NCI-H1105 (cell line): Measurements from ENCODE around the gene UBE2I.
"Not testable (repeated sequence)": the region's sequence is repeated elsewhere in the genome, so short reads cannot be mapped to it uniquely, and the experiment has no call there.

Source experiments
- DNase-seq: peaks from one replicate; lab custom pipeline; 2025; lab: John Stamatoyannopoulos, UW

UBE2I gene

DNA sequence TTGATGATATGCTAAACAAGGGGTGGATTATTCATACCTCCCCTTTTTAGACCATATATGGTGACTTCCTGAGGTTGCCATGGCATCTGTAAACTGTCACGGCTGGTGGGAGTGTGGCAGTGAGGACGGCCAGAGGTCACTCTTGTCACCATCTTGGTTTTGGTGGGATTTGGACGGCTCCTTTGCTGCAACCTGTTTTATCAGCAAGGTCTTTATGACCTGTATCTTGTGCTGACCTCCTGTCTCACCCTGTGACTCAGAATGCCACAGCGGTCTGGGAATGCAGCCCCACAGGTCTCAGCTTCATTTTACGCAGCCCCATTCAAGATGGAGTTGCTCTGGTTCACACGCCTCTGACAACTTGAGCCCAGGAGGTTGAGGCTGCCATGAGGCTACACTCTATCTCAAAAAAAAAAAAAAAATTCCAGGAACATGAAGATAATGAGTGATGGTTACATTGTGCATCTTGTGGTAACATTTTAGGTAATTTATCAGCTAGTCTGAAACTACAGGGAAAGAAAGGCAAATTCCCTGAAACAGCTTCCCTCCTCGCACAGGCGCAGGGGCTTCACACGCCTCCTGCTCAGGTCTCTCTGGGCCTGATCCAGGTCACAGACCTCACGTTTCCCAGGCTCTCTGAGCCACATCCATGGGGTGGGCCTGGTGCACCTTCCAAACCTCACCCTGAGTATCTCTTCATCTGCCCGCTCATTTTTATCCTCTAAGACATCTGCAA is 15.3 kb upstream of the UBE2I start:
- no peak for DNase-seq

DNA sequence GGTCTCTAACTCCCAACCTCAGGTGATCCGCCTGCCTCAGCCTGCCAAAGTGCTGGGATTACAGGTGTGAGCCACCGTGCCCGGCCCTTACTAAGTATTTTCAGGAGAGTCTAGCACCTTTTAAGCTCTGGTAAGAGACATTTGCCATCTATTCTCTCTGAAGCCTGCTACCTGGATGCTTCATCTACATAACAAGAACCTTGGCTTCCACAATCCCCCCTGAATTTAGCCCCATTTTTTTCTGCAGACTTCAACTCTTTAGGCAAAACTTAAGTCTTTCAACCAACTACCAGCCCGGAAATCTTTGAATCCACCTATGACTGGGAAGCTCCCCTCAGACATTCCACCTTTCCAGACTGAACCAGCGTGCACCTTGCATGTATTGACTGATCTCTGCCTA is 14.0 kb upstream of the UBE2I start:
- no peak for DNase-seq

DNA sequence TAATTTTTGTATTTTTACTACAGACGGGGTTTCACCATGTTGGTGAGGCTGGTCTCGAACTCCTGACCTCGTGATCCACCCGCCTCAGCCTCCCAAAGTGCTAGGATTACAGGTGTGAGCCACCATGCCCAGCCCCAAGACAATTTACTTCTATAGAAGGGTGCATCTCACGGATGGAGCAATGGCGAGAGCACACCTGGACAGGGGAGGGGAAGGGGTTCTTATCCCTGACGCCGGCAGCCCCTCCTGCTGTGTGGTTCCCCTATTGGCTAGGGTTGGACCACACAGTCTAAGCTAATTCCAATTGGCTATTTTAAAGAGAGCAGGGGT is 12.8 kb upstream of the UBE2I start:
- not testable (repeated sequence) for DNase-seq

DNA sequence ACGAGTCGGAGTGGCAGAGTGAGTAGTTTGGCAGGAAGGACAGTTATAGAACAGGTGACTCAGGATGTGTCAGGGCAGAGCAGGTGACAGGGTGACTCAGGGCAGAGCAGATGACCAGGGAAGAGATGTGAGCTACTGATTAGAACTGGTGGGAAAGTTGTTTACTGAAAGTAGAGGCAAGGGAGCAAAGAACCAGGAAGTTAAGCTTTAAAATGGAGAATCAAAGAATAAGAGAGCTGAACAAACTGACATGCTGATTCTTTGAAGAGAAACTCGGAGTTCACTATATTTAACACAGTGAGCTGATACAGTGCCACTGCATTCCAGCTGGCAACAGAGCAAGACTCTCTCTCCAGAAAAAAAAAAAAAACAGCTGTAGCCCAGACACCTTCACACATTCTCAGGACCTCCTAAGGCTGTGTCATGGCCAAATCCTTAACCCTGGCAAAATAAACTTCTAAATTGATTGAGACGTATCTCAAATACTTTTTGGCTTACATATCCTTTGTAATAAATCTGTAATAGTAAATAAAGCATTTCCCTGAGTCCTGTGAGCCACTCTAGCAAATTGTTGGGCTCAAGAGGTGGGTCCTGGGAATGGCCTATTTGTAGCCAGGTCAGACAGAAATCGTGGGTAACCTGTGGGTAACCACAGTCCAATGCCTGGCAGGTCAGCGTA is 12.3 kb upstream of the UBE2I start:
- no peak for DNase-seq

DNA sequence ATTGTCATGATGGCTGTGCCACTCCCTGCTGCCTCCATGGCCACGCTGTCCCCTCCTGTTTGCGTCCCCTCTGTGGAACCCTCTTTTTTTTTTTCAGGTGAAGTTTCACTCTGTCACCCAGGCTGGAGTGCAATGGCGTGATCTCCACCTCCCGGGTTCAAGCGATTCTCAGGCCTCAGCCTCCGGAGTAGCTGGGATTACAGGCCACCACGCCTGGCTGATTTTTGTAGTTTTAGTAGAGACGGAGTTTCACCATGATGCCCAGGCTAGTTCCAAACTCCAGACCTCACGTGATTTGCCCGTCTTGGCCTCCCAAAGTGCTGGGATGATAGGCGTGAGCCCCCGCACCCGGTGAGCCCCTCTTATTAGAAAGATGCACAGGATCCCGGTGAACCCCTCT is 11.0 kb upstream of the UBE2I start:
- DNase-seq: no peak

DNA sequence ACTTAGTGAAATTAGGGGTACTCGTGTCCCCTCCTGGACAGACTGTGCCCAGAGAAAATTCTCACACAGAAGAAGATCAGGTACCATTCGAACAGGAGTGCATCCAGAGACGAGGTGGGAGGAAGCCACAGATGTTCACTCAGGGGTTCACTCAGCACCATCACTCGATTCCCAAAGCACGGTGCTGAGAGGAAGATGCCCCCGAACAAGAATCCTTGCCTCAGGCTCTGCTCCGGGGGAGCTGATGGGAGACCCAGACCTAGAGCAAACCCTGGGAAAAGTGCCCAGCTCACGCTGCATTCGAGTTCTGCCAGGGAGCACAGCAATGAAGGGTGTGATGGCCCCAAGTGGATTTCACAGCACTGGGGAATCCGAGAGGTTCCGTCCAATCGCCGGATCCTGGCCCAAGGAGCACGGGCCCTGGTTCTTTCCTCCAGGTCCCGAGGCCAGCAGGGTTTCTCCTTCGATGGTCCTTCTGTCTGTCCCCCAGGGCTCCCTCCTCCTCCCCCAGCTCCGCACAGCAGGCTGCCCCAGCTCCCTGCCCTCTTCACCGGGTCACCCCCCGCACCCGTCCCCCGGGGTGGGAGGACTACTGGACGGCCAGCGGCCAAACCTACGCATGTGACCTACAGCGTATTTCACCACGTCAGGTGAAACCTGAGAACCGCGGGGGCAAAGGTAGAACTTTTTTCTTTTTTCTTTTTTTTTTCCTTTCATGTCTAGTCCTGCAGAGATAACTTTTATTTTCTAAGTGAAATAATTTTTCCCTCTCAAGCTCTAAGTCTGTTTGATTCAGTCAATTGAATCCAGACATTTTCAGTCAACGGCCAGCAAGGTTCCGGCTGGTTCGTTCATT is 10.2 kb upstream of the UBE2I start:
- no peak for DNase-seq

DNA sequence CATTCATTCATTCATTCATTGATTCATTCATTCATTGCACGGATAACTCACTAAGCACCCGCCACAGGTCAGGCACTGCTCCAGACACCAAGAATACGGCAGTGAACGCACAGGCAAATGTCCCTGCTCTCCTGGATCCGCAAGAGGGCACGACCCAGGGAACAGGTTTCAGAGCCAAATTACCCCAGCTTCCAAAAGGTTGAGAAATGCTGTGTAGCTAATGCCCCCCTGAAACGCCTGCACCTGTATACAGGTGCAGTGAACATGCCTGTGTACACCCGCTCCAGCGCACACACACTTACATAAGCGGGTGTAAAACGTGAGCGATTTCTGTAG is 9.6 kb upstream of the UBE2I start:
- DNase-seq: no peak

DNA sequence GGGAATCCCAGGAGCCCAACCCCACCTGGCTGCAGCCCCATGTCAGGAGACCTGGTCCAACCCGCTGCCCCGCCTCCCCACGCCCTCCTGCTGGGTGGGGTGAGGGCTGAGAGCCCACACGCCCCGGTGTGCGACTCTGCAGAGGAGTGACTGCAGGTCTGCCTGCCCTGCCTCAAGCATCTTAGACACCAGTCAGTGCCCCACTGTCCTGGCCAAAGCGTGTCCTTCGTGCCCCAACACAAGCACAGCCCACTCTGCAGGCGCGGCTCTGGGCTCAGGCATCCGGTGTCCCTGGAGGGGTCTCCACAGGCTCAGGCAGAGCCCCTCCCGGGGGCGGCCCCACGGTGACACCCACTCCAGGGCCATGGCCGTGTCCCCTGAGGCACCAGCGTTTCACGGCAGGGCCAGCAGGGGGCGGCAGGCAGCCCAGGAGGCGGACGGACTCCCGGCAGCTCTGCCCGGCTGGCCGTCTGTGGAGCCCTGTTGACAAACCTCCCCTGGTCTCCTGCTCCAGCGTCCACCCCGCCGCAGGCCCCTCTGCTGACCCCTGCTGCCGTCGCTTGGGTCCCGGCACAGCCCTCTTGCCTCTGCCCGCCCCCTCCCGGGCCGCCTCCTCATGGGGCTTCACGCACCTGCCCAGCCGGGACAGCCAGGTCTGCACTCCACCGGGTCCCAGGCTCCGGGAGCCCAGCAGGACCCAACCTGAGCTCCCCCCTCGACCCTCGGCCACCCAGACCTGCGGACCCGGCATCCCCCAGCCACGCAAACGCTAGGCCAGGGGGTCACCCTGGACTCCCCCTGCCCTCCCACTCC is 8.6 kb upstream of the UBE2I start:
- no peak for DNase-seq

DNA sequence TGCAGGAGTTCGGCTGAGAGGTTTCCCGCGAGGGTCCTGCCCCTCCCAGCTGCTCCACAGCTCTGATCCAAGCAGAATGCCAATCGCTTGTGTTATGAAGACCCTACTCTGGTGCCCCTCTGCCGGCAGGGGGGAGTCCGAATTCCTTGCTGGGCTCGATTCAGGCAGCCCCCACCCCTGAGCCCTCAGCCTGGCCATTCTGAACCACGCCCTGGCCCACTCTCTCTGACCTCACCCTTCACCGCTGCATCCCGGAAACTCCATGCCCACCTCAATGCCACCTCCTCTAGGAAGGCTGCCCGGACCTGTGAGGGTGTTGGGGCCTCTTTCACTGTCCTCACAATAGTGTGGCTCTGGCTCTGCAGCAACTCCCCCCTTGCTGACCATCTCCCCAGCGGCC is 7.9 kb upstream of the UBE2I start:
- no peak for DNase-seq

DNA sequence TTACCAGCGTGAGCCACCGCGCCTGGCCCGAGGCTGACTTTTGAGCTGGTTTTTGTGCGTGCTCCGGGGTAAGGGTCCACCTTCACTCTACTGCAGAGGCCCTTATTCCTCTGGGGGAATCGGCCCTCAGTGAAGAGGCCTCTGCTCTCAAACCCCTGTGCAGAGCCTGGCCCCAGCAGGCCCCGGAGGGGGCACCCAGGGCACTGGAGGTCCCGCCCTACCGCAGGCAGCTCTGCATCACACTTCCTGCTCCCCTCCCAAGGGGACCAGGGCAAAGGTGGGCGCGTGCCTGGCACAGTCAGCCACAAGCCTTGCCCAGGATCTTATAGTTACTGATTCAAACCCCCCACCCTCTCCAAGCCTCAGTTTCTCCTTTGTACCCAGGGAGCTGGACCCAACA is 3.6 kb upstream of the UBE2I start:
- DNase-seq: no peak

DNA sequence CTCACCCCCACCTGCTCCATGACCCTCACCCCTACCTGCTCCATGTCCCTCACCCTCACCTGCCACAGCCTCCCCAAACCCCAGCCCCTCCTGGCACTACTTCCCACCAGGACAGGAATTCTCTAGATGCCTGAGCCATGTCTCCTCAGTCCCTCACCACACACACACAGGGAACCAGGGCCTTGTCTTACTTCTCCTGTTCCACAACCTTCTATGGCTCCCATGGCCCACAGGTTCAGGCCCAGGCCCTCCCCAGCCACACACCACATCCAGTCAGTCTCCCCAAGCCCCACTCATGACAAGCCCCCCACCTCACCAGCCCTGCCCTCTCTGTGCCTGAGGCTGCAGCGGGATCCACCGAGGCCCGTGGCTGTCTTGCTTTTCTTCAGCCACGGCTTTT is 3.1 kb upstream of the UBE2I start:
- DNase-seq: no peak

DNA sequence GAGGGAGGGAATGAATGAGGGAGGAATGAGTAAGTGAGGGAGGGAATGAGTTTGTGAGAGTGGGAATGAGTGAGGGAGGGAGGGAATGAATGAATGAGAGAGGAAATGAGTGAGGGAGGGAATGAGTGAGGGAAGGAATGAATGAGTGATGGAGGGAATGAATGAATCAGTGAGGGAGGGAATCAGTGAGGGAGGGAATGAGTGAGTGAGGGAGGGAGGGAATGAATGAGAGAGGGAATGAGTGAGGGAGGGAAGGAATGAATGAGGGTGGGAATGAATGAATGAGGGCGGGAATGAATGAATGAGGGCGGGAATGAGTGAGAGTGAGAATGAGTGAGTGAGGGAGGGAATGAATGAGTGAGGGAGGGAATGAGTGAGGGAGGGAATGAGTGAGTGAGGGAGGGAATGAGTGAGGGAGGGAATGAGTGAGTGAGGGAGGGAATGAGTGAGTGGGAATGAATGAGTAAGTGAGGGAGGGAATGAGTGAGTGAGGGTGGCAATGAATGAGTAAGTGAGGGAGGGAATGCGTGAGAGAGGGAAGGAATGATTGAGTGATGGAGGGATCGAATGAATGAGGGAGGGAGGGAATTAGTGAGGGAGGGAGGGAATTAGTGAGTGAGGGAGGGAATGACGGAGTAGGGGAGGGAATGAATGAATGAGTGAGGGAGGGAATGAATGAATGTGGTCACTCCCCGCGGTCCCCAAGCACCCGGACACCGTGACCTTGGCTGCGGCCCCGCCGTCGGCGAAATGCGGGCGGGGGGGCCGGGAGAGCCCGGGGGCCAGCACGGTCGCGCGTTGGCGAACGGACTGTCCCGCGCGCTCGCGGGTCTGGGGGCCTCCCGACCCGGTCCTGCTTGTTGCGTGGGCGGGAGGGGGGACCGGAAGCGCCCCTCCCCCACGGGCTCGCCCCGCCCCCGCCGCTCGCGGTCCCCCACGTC is 1.1 kb upstream of the UBE2I start:
- DNase-seq: no peak

DNA sequence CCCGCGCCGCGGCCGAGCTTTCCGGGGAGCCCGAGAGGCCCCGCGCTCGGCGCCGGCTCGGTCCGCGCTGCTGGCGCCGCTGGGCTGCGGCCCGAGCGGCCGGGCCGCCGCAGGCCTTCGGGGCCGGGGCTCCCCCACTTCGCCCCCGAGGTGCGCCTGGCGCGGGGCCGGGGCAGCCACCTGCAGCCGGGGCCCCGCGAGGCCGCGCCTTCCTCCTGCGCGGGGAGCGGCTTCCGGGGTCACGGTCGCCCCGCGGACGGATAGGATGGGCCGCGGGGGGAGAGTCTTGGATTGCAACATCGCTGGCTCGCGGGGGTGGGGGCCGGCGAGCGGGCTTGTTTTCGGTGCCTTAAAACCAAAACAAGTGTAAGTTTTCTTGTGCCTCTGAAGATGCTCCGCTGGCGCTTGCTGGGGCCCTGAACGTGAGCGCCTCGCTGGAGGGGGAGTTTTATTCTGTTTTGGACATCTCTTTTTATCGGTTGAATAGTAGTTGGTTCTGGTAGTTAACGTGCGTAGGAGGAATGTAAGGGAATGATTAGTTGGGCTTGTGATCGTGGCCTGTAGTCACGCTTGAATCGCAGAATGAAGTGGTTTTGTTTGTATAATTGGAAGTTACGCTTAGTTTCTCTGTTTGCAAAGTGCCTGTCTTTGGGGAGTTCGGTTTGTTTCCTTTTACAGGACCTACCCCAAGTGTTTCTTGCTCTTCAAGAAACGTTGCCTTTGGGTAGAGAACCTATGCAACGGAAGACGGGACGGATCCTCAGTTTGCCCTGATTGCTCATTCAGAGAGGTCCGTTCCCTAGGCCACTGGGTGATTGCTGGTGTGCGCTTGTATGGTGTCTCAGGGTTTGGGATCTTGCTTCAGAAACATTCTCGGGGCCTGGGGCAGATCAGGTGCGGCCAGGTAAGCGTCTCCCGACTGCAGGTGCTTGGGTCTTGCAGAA is 724 bp downstream of the UBE2I start:
- no peak for DNase-seq

DNA sequence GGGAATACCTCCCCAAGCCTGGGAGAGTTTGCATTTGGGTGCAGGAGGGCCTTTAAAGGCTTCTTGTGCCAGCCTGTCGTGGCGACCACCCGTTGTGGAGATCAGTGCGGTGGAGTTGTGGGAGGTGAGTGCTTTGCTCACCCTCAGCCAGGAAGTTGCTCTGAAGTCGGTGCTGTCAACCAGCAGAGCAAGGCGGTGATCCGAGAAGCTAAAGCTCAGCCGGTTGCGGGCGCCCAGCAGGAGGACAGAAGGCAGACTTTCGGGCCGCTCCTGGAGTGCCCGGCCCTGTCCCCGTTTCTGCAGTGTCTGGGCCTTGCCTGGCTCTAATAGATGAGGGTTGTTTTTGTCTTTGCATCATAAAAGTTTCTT is 1.4 kb downstream of the UBE2I start:
- DNase-seq: no peak

DNA sequence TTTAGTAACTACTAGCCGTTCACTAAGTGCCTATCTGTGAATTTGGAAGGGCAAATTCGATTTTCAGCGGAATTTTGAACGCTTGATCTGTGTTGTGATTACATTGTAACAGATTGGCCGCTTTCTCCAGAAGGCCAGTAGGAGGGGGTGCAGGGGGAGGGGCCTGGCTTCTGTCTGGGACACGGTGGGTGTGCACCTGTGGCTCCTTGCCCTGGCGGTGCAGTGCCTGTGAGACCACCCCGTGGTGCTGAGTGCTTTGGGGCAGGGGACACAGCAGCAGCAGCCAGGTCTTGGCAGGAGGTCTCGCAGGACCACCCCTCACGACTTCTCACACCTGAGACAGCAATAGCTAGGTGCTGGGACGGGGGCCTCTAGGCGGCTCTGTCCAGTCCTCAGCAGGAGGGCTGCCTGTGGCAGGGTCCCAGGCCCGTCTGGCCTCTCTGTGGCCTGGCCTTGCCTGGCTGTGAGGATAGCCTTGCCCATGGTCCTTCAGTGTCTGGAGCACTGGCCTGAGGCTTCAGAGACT is 1.8 kb downstream of the UBE2I start:
- no peak for DNase-seq

DNA sequence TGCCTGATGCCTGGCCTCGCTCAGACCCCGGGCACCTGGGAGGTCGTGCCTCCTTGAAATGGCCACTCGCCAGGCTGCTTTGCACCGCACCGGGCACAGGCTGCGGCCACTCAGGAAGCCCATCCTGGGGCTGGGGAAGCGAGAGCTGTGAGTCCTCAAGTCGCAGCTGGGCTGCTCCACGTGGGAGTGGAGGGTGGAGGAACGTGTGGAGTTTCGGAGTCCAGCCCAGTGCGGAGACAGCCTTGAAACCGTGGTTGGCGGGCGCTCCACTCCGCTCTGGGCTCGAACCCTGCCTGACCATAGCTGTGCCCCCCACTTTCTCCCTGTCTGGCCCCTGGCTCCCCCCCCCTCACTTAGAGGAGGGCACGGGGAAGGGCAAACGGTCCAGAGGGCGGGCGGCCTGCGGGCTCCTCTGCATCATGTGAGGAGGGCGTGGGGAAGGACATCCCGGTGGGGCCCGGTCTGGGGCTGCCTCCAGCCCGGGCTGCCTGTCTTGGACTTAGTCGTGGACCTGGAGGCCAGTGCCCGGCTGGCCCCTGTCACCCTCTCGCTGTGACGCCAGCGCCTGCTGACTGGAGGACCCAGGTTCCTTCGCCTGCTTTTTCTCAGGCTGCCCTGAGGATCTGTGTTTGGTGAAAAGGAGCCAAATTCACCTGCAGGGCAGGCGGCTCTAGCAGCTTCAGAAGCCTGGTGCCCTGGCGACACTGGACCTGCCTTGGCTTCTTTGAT is 2.5 kb downstream of the UBE2I start:
- DNase-seq: no peak

DNA sequence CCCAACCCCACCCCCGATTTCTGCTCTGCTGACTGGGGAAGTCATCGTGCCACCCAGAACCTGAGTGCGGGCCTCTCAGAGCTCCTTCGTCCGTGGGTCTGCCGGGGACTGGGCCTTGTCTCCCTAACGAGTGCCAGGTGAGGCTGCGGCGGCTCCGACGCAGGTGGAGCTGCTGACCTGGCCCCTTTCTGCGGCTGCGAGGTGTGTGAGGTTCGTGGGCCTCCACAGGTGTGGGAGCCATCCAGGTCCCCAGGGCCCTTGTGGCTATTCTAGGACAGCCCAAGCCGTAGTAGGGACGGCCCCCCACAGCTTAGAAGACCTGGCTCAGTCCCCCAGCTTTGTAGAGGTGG is 3.0 kb downstream of the UBE2I start:
- DNase-seq: no peak

DNA sequence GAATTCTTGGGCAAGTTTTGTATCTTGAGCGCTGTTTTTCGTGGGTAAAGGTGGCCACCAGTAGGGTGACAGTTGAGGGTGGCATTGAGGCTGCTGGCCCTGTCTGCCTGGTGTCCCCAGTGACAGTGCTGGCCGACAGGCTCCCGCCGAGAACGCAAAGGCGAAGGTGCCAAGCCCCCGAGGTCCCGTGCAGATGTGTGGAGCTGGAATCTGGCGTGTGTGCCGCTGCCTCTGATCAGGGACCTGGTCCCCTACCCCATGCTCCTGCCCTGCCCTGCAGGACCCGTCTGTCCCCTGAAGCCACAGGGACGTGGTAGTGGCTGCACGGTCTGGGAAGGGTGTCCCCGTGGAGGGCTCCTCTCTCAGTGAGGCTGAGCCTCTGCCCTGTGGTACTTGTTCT is 3.5 kb downstream of the UBE2I start:
- no peak for DNase-seq

DNA sequence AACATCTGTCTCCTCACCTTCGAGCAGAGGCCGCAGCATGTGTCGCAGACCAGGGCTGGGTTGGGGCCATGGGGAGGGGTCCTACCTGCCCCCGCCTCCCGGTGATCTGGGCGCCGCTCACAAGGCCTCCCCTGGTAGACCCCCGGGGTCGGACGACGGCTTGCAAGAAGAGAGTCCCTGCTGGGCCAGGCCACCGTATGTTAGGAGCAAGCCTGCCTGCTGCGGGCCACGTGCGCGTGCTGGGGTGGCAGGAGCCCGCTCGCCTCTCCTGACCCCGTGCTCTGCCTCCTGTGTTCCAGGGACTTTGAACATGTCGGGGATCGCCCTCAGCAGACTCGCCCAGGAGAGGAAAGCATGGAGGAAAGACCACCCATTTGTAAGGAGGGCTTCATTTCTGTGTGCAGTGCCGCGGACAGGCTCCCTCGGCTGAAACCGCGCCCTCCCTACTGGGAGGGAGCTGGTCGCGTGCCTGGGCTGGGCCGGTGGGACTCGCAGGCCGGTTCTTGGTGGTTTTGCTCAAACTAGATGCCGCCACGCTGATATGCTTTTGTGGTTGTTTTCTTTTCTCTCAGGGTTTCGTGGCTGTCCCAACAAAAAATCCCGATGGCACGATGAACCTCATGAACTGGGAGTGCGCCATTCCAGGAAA is 4.4 kb downstream of the UBE2I start:
- DNase-seq: no peak
